T follicular helper cell (primary cell): ENCODE data around the gene HIVEP2.

Experiments
- DNase-seq: peaks from one replicate; pipeline ENCODE4 v3.0.0-alpha.2; 2020; ENCODE audit warnings: low read depth

Gene HIVEP2

DNA sequence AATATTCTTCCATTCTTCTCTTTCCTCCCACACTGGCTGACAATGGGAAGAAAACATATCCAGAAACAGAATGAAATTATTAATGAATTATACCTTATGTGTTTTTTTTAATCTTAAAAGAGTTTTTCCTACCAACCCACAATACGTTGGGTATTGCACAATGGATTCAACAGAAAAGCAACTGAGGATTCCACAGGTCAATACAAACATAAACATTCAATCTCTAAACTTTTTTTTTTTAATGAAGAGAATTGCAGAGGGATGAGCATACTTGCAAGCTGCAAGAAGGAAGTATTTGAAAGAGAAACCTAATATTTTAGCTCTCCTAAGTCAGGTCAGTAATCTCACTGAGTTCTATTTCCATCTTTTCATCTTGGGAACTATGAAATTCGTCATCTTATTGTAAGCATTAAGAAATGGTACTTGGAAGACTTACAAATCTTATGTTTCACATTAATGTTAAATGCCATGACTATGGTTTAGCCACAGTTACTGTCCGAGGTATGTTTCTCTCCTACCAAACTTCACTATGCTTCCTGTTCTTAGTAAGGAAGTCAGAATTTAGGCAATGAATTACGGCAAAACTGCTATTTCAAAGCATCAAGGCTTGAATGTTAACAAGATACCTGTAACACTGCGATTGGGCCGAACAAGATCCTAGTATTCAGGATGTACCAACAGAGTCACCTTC lies 100.8 kb downstream of the HIVEP2 start:
- no peak for DNase-seq

GRCh38 chr6:142843361-142843760 lies 101.6 kb downstream of the HIVEP2 start:
- DNase-seq = no peak

DNA sequence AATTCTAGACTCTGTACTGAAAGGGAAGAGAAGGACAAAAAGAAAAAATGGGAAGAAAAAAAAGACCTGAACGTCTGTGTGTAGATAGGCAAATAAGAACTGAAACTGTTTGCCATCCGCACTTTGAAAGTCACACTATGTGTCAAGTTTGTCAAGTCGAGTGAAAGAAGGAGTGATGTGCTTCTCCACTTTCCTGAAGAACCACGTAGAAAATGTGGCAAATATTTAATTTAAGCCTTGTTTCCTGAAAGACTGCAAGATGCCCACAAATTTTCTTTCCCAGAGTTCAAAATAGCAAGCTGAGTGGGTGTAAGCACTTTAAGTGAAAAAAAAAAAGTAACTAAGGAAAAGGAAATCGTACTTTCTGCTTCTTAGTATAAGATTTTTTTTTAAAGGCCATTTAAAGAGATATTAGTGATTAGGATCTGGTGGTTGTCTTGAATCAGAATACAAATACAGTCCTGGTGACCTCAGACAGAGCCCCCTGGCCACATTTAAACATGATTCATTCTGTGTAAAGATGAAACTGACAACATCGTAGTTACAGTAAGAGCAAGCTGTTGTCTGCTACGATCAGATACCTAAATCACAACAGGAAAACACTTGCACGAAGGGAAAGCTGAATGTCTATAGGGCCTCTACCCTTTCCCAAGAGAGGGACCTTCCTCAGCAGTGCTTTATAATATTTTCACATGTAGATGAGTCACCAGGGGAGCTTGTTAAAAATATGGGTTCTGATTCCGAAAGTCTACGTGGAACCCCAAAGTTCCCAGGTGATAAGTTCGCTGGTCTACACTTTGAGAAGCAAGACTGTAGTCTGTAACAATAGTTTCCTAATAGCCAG lies 102.3 kb downstream of the HIVEP2 start:
- DNase-seq = no peak

GRCh38 chr6:142841915-142842314 lies 103.1 kb downstream of the HIVEP2 start:
- no peak for DNase-seq

DNA sequence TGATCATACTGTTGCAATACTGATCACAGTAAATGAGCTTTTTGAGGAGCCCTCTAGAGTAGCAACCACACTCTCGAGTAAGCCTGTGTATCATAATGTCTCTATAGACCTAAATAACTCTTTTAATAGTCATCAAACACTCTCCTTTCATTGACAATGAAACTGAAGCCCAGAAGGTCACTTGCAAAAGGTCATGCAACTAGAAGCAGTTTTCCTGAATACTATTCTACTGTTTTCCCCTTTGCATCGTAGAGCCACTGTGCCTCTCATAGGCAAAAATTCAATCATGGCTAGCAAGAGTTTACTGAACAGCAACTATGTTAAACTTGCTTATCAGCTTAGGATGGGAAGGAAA lies 105.3 kb downstream of the HIVEP2 start:
- no peak for DNase-seq

DNA sequence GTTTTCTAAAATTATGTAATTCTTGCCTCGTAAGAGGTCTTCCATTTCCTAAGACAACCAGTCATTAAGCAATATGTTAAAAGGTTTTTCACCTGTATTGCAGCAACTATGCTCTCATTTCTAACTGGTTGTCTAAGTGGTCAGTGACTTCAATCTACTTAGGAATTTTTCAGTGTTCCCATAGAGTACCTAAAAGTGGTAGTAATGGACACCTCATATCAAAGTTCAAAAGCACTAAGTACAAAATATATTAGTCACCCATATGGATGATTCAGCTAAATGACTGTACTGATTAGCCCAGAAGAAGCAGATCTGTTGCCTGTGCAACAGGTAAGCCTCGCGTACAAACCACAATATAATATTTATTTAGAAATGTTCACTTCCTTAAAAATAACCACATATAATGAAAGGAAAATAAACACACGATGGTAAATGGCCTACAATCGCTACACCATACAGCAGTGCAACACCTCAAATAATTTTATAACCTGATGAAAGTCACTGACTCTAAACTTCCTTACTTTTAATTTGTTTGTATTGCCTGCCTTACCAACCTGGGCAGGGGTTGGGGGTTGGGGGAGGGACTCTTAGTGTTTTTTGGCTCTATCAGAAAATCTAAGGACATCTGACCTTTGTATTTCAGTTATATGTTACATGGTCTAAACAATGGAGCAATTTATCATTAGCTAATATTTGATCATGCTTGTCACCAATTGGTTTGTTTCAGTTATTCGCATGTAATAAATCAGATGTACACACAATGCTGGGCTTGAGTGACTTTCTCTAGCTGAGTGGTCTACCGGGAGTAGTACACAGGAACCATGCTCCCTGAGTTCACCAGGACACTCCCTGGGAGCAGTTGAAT lies 105.9 kb downstream of the HIVEP2 start:
- no peak for DNase-seq

GRCh38 chr6:142835787-142836535 lies 109.0 kb downstream of the HIVEP2 start:
- no peak for DNase-seq

DNA sequence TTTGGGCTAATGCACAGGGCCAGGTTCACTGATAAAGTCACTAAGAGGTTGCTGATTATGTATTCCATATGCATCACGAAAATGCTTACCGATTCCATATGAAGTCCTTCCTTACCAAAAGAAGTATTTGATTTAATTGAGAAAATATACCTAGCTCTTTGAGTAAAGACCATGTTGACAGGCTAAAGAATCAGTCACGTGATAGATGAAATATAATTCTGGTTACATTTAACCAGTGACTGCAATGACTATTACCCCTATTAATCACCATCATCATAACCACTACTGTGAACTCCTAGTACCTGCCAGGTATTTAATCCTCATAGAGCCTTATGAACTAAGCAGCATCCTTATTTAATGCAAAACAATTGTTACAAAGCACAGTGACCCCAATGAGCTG lies 110.1 kb downstream of the HIVEP2 start:
- DNase-seq = no peak

DNA sequence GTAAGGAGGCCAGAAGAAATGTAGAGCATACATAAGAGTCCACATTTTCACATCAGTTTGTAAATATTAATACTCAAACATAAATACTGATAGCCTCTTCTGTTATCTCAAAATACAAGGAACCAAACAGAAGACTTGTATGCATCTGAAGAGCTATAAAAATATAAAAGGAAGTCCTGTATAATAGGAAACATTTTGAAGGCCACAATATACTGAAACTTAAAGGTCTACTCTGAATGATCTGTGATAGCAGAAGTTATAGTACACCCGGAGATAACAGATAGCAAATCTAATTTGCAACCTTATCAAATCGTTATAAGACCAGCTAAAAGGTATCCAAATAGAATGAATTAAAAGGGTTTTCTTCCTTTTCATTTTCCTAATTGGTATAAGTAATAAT lies 111.2 kb downstream of the HIVEP2 start:
- DNase-seq = no peak

DNA sequence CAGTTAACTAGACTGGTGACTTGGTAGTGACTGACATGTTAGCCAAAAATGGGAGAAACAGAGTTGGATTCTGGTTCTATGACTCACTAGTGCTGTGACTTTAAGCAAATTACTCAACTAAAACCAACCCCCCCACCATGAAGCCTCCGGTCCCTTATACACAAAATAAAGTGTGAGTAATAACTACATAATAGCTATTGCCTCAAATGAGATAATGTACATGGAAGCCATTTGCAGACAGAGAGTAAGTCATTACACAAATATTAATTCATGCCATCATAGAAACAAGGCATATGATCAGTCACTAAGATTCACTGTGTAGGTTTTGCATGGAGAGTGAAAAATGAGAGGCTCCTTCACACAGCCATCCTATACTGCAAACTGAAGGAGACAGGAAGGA lies 111.9 kb downstream of the HIVEP2 start:
- no peak for DNase-seq

DNA sequence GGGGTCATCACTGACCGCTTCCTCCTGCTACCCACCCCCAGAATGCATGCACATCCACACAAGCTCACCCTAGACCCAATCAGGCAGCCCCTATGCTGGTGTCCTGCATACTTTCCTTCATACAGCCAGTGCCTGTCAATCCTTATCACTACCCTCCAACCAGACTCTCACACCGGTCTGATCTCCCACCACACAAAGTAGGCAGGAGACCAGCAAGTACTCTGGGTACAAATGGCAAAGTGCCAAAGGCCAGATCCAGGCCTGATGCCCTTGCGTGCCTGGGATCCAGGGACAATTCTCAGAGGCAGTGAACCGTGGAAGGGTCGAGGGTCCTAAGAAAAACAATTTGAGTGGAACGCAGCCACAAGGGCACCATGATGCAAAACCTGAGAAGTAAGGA lies 114.2 kb downstream of the HIVEP2 start:
- DNase-seq = no peak

DNA sequence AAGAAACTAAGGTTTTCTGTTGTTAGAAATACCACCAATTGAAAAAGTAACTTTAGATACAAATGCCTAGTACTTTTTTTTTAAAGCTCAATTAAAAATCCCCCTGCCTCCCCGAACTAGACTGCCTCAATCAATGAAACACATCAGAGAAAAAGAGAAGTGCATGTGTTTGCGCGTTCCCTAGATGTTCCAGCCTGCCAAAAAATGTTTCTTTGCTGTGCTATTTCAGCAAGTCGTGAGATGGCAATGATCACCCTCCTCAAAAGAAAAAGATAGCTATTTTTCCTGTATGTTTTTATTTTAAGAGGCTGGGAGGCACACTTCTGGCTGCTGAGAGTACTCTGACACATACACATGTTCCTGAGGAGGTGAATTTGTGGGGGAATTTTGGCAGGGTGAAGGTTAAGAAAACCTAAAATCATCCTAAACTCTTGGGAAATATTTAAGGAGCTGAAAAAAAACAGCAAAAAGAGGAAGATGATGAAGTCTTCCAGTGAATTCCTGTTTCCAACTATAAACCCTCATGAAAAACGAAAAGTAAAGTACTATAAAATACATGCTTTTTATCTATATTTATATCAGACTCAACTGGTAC lies 114.8 kb downstream of the HIVEP2 start:
- DNase-seq = no peak

DNA sequence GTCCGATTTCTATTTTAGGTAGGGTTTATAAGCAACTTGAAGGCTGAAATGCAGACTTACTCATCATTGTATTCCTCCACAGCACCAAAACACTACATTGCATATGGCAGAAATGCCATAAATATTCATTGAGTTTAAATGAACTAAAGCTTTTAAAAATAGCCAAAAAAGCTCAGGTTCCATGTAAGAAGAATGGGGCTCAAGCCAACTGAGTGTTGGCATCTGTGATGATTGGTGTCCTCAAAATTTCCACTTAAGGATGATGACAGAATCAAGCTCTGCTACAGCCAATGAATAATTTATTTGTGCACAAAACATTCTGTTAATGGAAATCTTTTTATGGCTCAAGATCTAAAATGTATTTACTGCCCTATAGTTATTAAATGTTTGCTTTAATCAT lies 115.4 kb downstream of the HIVEP2 start:
- no peak for DNase-seq

DNA sequence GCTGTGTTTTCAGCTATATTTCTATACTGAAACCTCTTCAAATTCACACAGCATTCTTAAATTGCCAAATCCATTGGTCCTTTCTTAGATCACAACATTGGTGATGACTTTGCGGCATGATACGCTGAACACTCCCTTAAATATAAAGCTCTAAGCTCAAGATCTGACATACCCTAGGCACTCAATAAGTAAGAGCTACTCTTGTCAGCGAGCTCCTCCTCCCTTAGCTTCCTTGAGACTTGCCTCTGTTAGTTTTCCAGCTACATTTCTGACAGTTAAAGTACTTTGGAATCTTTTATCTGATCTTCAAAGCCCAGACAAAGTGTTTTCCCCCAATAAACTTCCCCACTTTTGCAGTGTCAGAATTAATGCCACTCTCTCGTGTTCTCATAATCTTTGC lies 117.0 kb downstream of the HIVEP2 start:
- DNase-seq = no peak

GRCh38 chr6:142827369-142827768 lies 117.6 kb downstream of the HIVEP2 start:
- no peak for DNase-seq

- DNase-seq = no peak
Observed at GRCh38 chr6:142825760-142826159, 119.2 kb downstream of the HIVEP2 start.

DNA sequence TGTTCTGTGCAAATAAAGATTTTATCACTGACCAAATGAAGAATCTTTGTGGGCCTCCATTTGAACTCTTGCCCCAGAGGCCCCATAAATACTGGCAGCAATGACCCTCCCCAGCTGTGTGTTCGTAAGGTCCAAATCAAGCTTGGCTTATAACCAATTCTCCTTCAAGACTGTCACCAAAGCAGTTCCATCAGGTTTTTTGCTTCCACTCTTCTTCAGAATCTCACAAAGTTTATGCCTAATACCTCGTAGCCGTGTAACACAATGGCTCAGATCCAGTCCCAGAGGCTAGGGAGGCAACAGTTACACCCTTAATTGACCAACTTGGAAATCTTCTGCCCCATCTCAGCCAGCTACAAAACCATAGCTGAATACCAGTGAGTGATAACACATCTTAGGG lies 120.5 kb downstream of the HIVEP2 start:
- DNase-seq = no peak

- DNase-seq = no peak
Observed at GRCh38 chr6:142823256-142823902, 121.6 kb downstream of the HIVEP2 start.

DNA sequence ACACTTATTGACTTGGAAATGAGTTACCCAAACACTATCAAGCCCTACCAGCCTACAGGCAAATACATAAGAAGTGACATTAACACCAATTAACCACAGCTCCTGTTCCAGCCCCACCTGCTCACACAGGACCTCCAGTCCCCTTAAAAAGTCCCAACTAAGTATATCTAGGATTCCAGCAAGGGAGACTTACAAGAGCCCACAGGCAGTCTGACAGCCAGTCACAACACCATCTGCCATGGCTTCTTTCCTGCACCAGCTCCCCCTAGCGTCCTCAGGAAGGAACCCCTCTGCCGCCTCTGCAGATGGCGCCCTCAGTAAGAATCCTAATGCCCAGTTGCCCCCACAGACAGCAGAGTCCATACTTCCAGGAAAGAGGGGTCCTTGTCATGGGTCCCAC lies 122.1 kb downstream of the HIVEP2 start:
- DNase-seq = no peak

- DNase-seq = no peak
Observed at GRCh38 chr6:142822383-142822782, 122.6 kb downstream of the HIVEP2 start.

- no peak for DNase-seq
Observed at GRCh38 chr6:142821860-142822259, 123.1 kb downstream of the HIVEP2 start.
